Lower lobe of right lung (tissue), 2 donors: ENCODE measurements around the gene SOSTDC1. TPM values are rescaled to one million over a fixed set of nuclear protein-coding genes. Genes with fewer than 3 reads are reported as not detected.

Source experiments
- ATAC-seq, 2 donors: fragments of 200-7000 bp; cut with Tn5 transposase; one replicate each; pipeline ENCODE4 v1.9.1; 2020 to 2022; ENCODE audit warnings: mild to moderate bottlenecking in 2 of 2, moderate library complexity in 2 of 2
- DNase-seq: peaks from one replicate; pipeline ENCODE4 v3.0.0-alpha.2; 2020
- H3K27ac ChIP-seq: fragments of 200-600 bp; one replicate; pipeline ENCODE4 v1.8.0; 2022
- H3K27me3 ChIP-seq: fragments of 200-600 bp; one replicate; pipeline ENCODE4 v1.8.0; 2022; ENCODE audit warnings: low read depth
- H3K36me3 ChIP-seq: fragments of 200-600 bp; one replicate; pipeline ENCODE4 v1.8.0; 2022; ENCODE audit warnings: mild to moderate bottlenecking
- H3K4me1 ChIP-seq: fragments of 200-600 bp; one replicate; pipeline ENCODE4 v1.8.0; 2022
- H3K4me3 ChIP-seq: fragments of 200-600 bp; one replicate; pipeline ENCODE4 v1.8.0; 2022; ENCODE audit warnings: mild to moderate bottlenecking
- H3K9me3 ChIP-seq: fragments of 200-600 bp; one replicate; pipeline ENCODE4 v1.8.0; 2022
- CTCF ChIP-seq: fragments of 200-600 bp; IDR thresholded peaks from one replicate; pipeline ENCODE4 v1.8.0; 2022; ENCODE audit warnings: antibody characterized with exemption, mild to moderate bottlenecking
- intact Hi-C: fragments of 100-400 bp; cut with DNase I; formaldehyde crosslinking; loops from one replicate; pipeline ENCODE4 v1.11.0; 2022
- total RNA-seq: library from RNA; stranded (reverse); fragmentation: NEBNext Ultra II Directional; extraction: Animal tissue kit (Norgen Biotek cat#: 25700); gene quantifications from one replicate; pipeline ENCODE4 v1.2.1, GENCODE V29; 2021
- donor health status: DM: no; HTN: yes; CAD: no; lungs with severe emphysema.

Gene SOSTDC1
- total RNA-seq, 1 donor from 2014 or later: 8.7 TPM

- intact Hi-C loops: no loop called here
- peaks cover 16% of the 10 kb centered on the region for H3K4me1 ChIP-seq
- H3K9me3 ChIP-seq: no peaks in the 10 kb centered on the region
- no peaks in the 10 kb centered on the region for H3K27me3 ChIP-seq
- DNase-seq (no peak), ATAC-seq (no peak)
- no peak overlapping the region for H3K27ac ChIP-seq
- TF ChIP-seq CTCF: no peak
- H3K4me3 ChIP-seq: no peak overlapping the region
- H3K36me3 ChIP-seq: no peaks in the 10 kb centered on the region
These were observed 42.6 kb downstream of the SOSTDC1 start for GRCh38 chr7:16422917-16423316.

GRCh38 chr7:16422103-16422435, 43.5 kb downstream of the SOSTDC1 start:
- H3K4me3 ChIP-seq: no peak overlapping the region
- no peaks in the 10 kb centered on the region for H3K27me3 ChIP-seq
- no peaks in the 10 kb centered on the region for H3K36me3 ChIP-seq
- intact Hi-C loops: no loop called here
- DNase-seq (no peak), ATAC-seq (no peak)
- H3K9me3 ChIP-seq: no peaks in the 10 kb centered on the region
- H3K27ac ChIP-seq: peak overlapping the region; percentile 96
- H3K4me1 ChIP-seq: peaks cover 16% of the 10 kb centered on the region
- TF ChIP-seq CTCF: no peak

- Histone ChIP-seq H3K4me3 (peak within 1 kb of the TSS; percentile 71), H3K4me1 (peaks cover 16% of the 10 kb centered on the region), H3K9me3 (no peaks in the 10 kb centered on the region), H3K36me3 (no peaks in the 10 kb centered on the region), H3K27me3 (no peaks in the 10 kb centered on the region), H3K27ac (peak within 1 kb of the TSS; percentile 96)
- DNase-seq: peak; percentile 55
- intact Hi-C loops: no loop called here
- peak; percentile 65 to 76 for ATAC-seq
- TF ChIP-seq CTCF: no peak
These were observed 44.0 kb downstream of the SOSTDC1 start, which contains the start of gene CRPPA for GRCh38 chr7:16421333-16422102. Gene CRPPA, minus strand, starts transcription at chr7:16421538. Its CDS starts 216 bp downstream, at chr7:16421322.

GRCh38 chr7:16420649-16421332, 44.7 kb downstream of the SOSTDC1 start:
- DNase-seq: peak; percentile 90
- no peaks in the 10 kb centered on the region for H3K27me3 ChIP-seq
- peak; percentile 94 to 96 for ATAC-seq
- peak overlapping the region; percentile 96 for H3K27ac ChIP-seq
- no peaks in the 10 kb centered on the region for H3K36me3 ChIP-seq
- peaks cover 16% of the 10 kb centered on the region for H3K4me1 ChIP-seq
- intact Hi-C loops: no loop called here
- no peaks in the 10 kb centered on the region for H3K9me3 ChIP-seq
- peak overlapping the region; percentile 71 for H3K4me3 ChIP-seq
- peak; percentile 45 for TF ChIP-seq CTCF

- no peak for TF ChIP-seq CTCF
- intact Hi-C loops: no loop called here
- no peaks in the 10 kb centered on the region for H3K36me3 ChIP-seq
- DNase-seq (no peak), ATAC-seq (no peak)
- H3K4me1 ChIP-seq: peaks cover 16% of the 10 kb centered on the region
- H3K4me3 ChIP-seq: peak overlapping the region; percentile 71
- peak overlapping the region; percentile 96 for H3K27ac ChIP-seq
- no peaks in the 10 kb centered on the region for H3K9me3 ChIP-seq
- H3K27me3 ChIP-seq: no peaks in the 10 kb centered on the region
These were observed 45.2 kb downstream of the SOSTDC1 start for GRCh38 chr7:16420329-16420648.
